SU-DHL-6 (cell line): ENCODE results near the gene DNAAF5.

Experiments used
- H2AFZ ChIP-seq: fragments of 200-600 bp; sonication (generic); 2 replicates; pipeline ENCODE4 v1.6.1; 2014; ENCODE audit warnings: low read depth, mild to moderate bottlenecking, moderate library complexity, mixed read lengths, antibody characterized with exemption, low read length; ENCODE audit not compliant: severe bottlenecking
- H3F3A ChIP-seq: fragments of 200-600 bp; shearing (Covaris generic); 2 replicates; pipeline ENCODE4 v1.6.0; 2016; ENCODE audit warnings: antibody characterized with exemption, mild to moderate bottlenecking; ENCODE audit not compliant: insufficient read depth
- H3K27ac ChIP-seq: fragments of 200-600 bp; sonication (generic); 2 replicates; pipeline ENCODE4 v1.5.1; 2016; ENCODE audit warnings: low read depth, mild to moderate bottlenecking, low read length, moderate library complexity, mixed read lengths
- H3K27me3 ChIP-seq: fragments of 200-600 bp; sonication (generic), shearing (Covaris generic); 2 replicates; pipeline ENCODE4 v1.6.0; 2014; ENCODE audit warnings: mild to moderate bottlenecking, low read length
- H3K36me3 ChIP-seq: fragments of 200-600 bp; sonication (generic); 2 replicates; pipeline ENCODE4 v1.6.1; 2014; ENCODE audit warnings: mild to moderate bottlenecking, low read length, mixed read lengths
- H3K4me2 ChIP-seq: fragments of 300-600, 200-600 bp; shearing (Covaris generic), sonication (generic); 2 replicates; pipeline ENCODE4 v1.6.0; 2014; ENCODE audit warnings: low read length, low read depth, mild to moderate bottlenecking; ENCODE audit not compliant: poor library complexity, severe bottlenecking
- H3K4me3 ChIP-seq: fragments of 200-600 bp; sonication (generic); 2 replicates; pipeline ENCODE4 v1.5.1; 2014; ENCODE audit warnings: antibody characterized with exemption, low read length, mild to moderate bottlenecking, mixed read lengths; ENCODE audit not compliant: insufficient read depth, poor library complexity, severe bottlenecking
- H3K79me2 ChIP-seq: fragments of 200-600 bp; sonication (generic); 2 replicates; pipeline ENCODE4 v1.6.1; 2014; ENCODE audit warnings: mild to moderate bottlenecking, low read length, moderate library complexity; ENCODE audit not compliant: insufficient read depth
- H3K9ac ChIP-seq: fragments of 200-600 bp; sonication (generic); 2 replicates; pipeline ENCODE4 v1.7.0; 2014; ENCODE audit warnings: mild to moderate bottlenecking, low read length
- H3K9me2 ChIP-seq: fragments of 200-600 bp; sonication (generic); replicated peaks from 2 replicates; pipeline ENCODE4 v1.6.1; 2014; ENCODE audit warnings: low read length; ENCODE audit not compliant: insufficient read depth
- H3K9me3 ChIP-seq: fragments of 200-600 bp; sonication (generic); 2 replicates; pipeline ENCODE4 v1.6.1; 2014; ENCODE audit warnings: low read length, mixed read lengths; ENCODE audit not compliant: insufficient read depth
- H4K20me1 ChIP-seq: fragments of 200-600 bp; sonication (generic); 2 replicates; pipeline ENCODE4 v1.6.1; 2014; ENCODE audit warnings: low read depth, mild to moderate bottlenecking, antibody characterized with exemption, low read length, moderate library complexity, mixed read lengths
- EZH2phosphoT487 ChIP-seq: fragments of 200-600 bp; sonication (generic), shearing (Covaris generic); conservative IDR thresholded peaks from 2 replicates; pipeline ENCODE4 v1.6.1; 2018; ENCODE audit warnings: mild to moderate bottlenecking, antibody characterized with exemption, low read length, moderate library complexity, mixed read lengths
- TF ChIP-seq, protein P1 (sequence below): fragments of 200-600 bp; sonication (generic); IDR thresholded peaks from one replicate; pipeline ENCODE4 v1.5.1; 2017; ENCODE audit warnings: antibody characterized with exemption, mild to moderate bottlenecking, low read length, moderate library complexity; ENCODE audit not compliant: insufficient read depth, poor library complexity, severe bottlenecking

Gene DNAAF5

DNA sequence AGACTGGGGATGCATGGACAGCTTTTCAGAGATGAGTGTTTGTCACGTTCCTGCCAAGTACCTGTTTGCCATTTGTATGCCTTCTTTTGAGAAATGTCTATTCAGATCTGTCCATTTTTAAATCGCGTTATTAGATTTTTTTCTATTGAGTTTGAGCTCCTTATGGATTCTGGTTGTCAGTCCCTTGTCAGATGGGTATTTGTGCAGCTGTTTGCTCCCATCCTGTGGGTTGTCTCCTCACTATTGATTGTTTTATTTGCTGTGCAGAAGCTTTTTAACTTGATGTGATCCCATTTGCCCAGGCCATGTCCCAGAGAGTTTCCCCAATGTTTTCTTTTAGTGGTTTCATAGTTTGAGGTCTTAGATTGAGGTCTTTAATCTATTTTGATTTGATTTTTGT lies 6.1 kb downstream of the DNAAF5 start:
- H3K79me2 ChIP-seq: peaks cover 62% of the 10 kb centered on the region
- no peak for TF ChIP-seq EZH2phosphoT487
- TF ChIP-seq, protein P1, sequence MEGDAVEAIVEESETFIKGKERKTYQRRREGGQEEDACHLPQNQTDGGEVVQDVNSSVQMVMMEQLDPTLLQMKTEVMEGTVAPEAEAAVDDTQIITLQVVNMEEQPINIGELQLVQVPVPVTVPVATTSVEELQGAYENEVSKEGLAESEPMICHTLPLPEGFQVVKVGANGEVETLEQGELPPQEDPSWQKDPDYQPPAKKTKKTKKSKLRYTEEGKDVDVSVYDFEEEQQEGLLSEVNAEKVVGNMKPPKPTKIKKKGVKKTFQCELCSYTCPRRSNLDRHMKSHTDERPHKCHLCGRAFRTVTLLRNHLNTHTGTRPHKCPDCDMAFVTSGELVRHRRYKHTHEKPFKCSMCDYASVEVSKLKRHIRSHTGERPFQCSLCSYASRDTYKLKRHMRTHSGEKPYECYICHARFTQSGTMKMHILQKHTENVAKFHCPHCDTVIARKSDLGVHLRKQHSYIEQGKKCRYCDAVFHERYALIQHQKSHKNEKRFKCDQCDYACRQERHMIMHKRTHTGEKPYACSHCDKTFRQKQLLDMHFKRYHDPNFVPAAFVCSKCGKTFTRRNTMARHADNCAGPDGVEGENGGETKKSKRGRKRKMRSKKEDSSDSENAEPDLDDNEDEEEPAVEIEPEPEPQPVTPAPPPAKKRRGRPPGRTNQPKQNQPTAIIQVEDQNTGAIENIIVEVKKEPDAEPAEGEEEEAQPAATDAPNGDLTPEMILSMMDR: no peak
- no peak overlapping the region for H3K4me2 ChIP-seq
- H3K27me3 ChIP-seq: no peaks in the 10 kb centered on the region
- H3K9ac ChIP-seq: no peak overlapping the region
- H3K9me3 ChIP-seq: peaks cover 18% of the 10 kb centered on the region; the same call in 1 of the 2 replicates
- no peak overlapping the region for H3K27ac ChIP-seq
- no peak overlapping the region for H2AFZ ChIP-seq
- peaks cover 20% of the 10 kb centered on the region for H3K36me3 ChIP-seq
- H3K9me2 ChIP-seq: no peaks in the 10 kb centered on the region
- no peaks in the 10 kb centered on the region for H4K20me1 ChIP-seq
- no peak overlapping the region for H3K4me3 ChIP-seq
- H3F3A ChIP-seq: no peaks in the 10 kb centered on the region

DNA sequence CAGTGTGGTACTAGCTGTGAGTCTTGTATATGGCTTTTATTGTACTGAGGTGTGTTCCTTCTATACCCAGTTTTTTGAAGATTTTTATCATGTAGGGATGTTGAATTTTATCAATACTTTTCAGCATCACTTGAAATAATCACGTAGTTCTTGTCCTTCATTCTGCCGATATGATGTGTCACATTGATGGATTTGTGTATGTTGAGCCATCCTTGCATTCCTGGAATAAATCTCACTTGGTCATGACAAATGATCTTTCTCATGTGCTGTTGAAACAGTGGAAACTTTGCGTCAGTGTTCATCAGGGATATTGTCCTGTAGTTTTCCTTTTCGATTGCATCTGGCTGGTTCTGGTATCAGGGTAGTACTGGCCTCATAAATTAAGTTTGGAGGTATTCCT lies 7.7 kb downstream of the DNAAF5 start:
- H3K79me2 ChIP-seq: peaks cover 69% of the 10 kb centered on the region
- no peak overlapping the region for H3K9ac ChIP-seq
- H3K27ac ChIP-seq: no peak overlapping the region
- H3K4me2 ChIP-seq: no peak overlapping the region
- TF ChIP-seq EZH2phosphoT487: no peak
- TF ChIP-seq, protein P1: no peak
- H3K27me3 ChIP-seq: no peaks in the 10 kb centered on the region
- peaks cover 20% of the 10 kb centered on the region for H3K36me3 ChIP-seq
- peaks cover 18% of the 10 kb centered on the region; the same call in 1 of the 2 replicates for H3K9me3 ChIP-seq
- no peak overlapping the region for H2AFZ ChIP-seq
- no peaks in the 10 kb centered on the region for H3F3A ChIP-seq
- no peaks in the 10 kb centered on the region for H4K20me1 ChIP-seq
- no peak overlapping the region for H3K4me3 ChIP-seq
- no peaks in the 10 kb centered on the region for H3K9me2 ChIP-seq

DNA sequence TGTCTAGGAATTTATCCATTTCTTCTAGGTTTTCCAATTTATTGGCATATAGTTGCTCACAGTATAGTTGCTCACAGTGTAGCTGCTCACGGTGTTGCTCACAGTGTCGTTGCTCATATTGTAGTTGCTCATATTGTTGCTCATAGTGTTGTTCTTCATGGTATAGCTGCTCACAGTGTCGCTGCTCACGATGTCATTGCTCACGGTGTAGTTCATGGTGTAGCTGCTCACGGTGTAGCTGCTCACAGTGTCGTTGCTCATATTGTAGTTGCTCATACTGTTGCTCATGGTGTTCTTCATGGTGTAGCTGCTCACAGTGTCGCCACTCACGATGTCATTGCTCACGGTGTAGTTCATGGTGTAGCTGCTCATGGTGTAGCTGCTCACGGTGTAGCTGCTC lies 8.3 kb downstream of the DNAAF5 start:
- peaks cover 20% of the 10 kb centered on the region for H3K36me3 ChIP-seq
- H3K9me2 ChIP-seq: no peaks in the 10 kb centered on the region
- no peaks in the 10 kb centered on the region for H4K20me1 ChIP-seq
- peaks cover 75% of the 10 kb centered on the region for H3K79me2 ChIP-seq
- H2AFZ ChIP-seq: no peak overlapping the region
- H3K27ac ChIP-seq: no peak overlapping the region
- H3F3A ChIP-seq: no peaks in the 10 kb centered on the region
- TF ChIP-seq EZH2phosphoT487: no peak
- TF ChIP-seq, protein P1: no peak
- no peak overlapping the region for H3K9ac ChIP-seq
- no peaks in the 10 kb centered on the region for H3K27me3 ChIP-seq
- H3K4me3 ChIP-seq: no peak overlapping the region
- H3K9me3 ChIP-seq: peaks cover 18% of the 10 kb centered on the region; the same call in 1 of the 2 replicates
- no peak overlapping the region for H3K4me2 ChIP-seq
